Spleen (tissue), 11 donors: ENCODE results near the gene CREB3L2. TPM values are rescaled to one million over a fixed set of nuclear protein-coding genes. Genes with fewer than 3 reads are reported as not detected.

ENCODE experiments used
- DNase-seq: peaks from one replicate; pipeline ENCODE4 v3.0.0-alpha.2; 2020
- H3K27ac ChIP-seq, 8 donors: fragments of 200-600 bp; sonication (generic) in 7 of 8; 1 replicate in 4 of 8; 2 replicates in 4 of 8; pipeline versions ENCODE4 v1.5.0 to v1.8.0; 2016 to 2021; ENCODE audit warnings: inconsistent platforms in 4 of 8, mild to moderate bottlenecking in 4 of 8, moderate library complexity in 1 of 8
- H3K27me3 ChIP-seq, 7 donors: fragments of 200-600 bp; sonication (generic) in 6 of 7; replicated peaks in 1 of 7; 1 replicate in 4 of 7; 2 replicates in 3 of 7; pipeline versions ENCODE4 v1.5.0 to v1.8.0; 2016 to 2021; ENCODE audit warnings: inconsistent platforms in 3 of 7, mild to moderate bottlenecking in 1 of 7
- H3K36me3 ChIP-seq, 6 donors: fragments of 200-600 bp; sonication (generic) in 5 of 6; 1 replicate in 4 of 6; 2 replicates in 2 of 6; pipeline versions ENCODE4 v1.5.0 to v1.8.0; 2016 to 2021; ENCODE audit warnings: inconsistent platforms in 2 of 6
- H3K4me1 ChIP-seq, 6 donors: fragments of 200-600 bp; sonication (generic) in 5 of 6; 1 replicate in 3 of 6; 2 replicates in 3 of 6; pipeline versions ENCODE4 v1.5.0 to v1.8.0; 2016 to 2021; ENCODE audit warnings: inconsistent platforms in 3 of 6
- H3K4me3 ChIP-seq, 8 donors: fragments of 200-600 bp; sonication (generic) in 7 of 8; 1 replicate in 4 of 8; 2 replicates in 4 of 8; pipeline versions ENCODE4 v1.5.0 to v1.8.0; 2016 to 2021; ENCODE audit warnings: inconsistent platforms in 4 of 8, mild to moderate bottlenecking in 4 of 8, moderate library complexity in 2 of 8
- H3K9me3 ChIP-seq, 8 donors: fragments of 200-600 bp; sonication (generic) in 7 of 8; 1 replicate in 4 of 8; 2 replicates in 4 of 8; pipeline versions ENCODE4 v1.5.0 to v1.8.0; 2016 to 2021; ENCODE audit warnings: inconsistent platforms in 4 of 8
- POLR2A ChIP-seq, 3 donors: fragments of 450-650 bp; IDR thresholded peaks; one replicate each; pipeline ENCODE4 v1.5.1; 2017; ENCODE audit warnings: antibody characterized with exemption in 3 of 3, mild to moderate bottlenecking in 1 of 3
- POLR2AphosphoS5 ChIP-seq, 3 donors: sonication (generic); formaldehyde crosslinking; IDR thresholded peaks; one replicate each; pipeline ENCODE4 v1.5.1; 2017; ENCODE audit warnings: antibody characterized with exemption in 3 of 3
- WGBS, 5 donors: extraction: QIAGEN DNeasy Blood & Tissue Kit in 3 of 5; methylation state at CpG; one replicate each; pipeline versions ENCODE4 v1.1.5 to v1.1.7; 2013 to 2018; 5-methylcytosine and 5-hydroxymethylcytosine counted together
- intact Hi-C: fragments of 100-400 bp; cut with DNase I; formaldehyde crosslinking; loops from one replicate; pipeline ENCODE4 v1.15.0; 2023; ENCODE audit warnings: low total_unique reads
- polyA plus RNA-seq, 3 donors: library from polyadenylated mRNA; stranded (reverse); fragments of 200-250 nt; gene quantifications; one replicate each; pipeline ENCODE4 v1.2.1, GENCODE V29; 2013
- total RNA-seq, 7 donors: library from RNA; depleted of rRNA in 3 of 7; stranded (reverse); fragments of >200 nt in 3 of 7; fragmentation: NEBNext Ultra II Directional in 4 of 7; extraction: Animal tissue kit (Norgen Biotek cat#: 25700) in 4 of 7; gene quantifications; one replicate each; pipeline versions ENCODE4 v1.1.0 to v1.2.1, GENCODE V29; 2016 to 2021
- TF ChIP-seq, protein P1 (sequence below), 11 experiments: fragments of 200-600 bp in 7 of 11; fragments of 450-650 bp in 4 of 11; sonication (generic) in 4 of 11; IDR thresholded peaks in 8 of 11; conservative IDR thresholded peaks in 3 of 11; 1 replicate in 7 of 11; 2 replicates in 4 of 11; pipeline versions ENCODE4 v1.4.0 to v1.8.0; 2016 to 2021; ENCODE audit warnings: antibody characterized with exemption in 11 of 11, inconsistent platforms in 4 of 11, mild to moderate bottlenecking in 1 of 11
- donor health status: healthy with polysubstance abuse.
- donor health status: DM: no; HTN: no; CAD: no; lungs with moderate emphysema.
- donor health status: DM: no; HTN: no; CAD: no.
- donor health status: Bipolar disorder and iron deficiency.
- donor health status: healthy.
- donor health status: DM: no; HTN: no; CAD: no.
- donor health status: DM: yes; HTN: yes; CAD: no.

Gene CREB3L2
- total and polyA plus RNA-seq, 10 donors = 3.5 to 68.4 (median 42.4) TPM

DNA sequence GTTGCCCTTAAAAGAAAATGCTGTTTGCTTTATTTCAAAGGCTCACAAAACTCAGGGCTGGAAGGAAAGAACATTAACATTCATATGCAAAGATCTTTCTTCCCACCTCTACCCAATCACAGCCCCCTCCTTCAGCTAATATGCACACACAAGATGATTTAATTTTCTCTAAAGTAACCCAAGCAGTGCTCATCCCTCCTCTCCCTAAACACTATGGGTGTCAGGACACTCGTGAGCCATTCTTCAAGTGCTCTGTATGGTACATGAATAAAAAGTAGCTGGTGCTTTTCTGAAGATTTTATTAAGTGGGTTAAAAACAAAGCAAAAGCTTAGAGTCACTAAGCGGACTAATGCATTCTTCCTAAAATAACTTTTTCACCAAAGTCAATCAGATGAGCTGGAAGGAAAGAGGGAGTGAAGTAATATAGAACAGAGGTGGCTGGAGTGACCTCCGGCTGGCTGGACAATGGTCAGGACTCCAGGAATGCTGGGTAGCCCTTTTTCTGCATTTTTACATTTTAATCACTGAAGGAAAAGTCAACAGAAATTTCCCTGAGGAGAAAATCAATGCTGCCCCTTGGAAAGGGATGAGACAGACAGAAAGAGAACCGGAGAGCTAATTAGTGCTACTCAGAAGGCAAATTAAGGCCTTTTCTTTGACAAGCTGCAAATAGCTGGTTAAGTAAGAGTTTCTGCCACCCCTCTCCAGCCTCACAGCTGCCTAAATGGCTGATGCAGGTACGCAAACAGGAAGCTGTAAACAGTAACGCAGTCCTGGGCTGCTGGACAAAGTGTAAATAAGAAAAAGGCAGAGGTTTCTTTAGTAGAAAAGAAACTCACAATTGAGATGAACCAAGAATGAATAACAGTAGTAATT lies 161.7 kb downstream of the CREB3L2 start:
- Histone ChIP-seq H3K27ac (no peak overlapping the region), H3K4me3 (no peak overlapping the region), H3K36me3 (no peaks in the 10 kb centered on the region), H3K27me3 (peaks cover 0 to 46% (median 14%) of the 10 kb centered on the region in 7 donors), H3K4me1 (no peaks in the 10 kb centered on the region), H3K9me3 (no peaks in the 10 kb centered on the region)
- 72 to 85% (median 82%) methylated on average over 6 of the region's 6 CpGs for WGBS, 5 donors
- intact Hi-C loops = no loop called here
- no peak for DNase-seq
- TF ChIP-seq POLR2AphosphoS5 (IDR thresholded peaks at IDR 0.05) = no peak
- TF ChIP-seq POLR2A (IDR thresholded peaks at IDR 0.05) = no peak
- TF ChIP-seq, protein P1, sequence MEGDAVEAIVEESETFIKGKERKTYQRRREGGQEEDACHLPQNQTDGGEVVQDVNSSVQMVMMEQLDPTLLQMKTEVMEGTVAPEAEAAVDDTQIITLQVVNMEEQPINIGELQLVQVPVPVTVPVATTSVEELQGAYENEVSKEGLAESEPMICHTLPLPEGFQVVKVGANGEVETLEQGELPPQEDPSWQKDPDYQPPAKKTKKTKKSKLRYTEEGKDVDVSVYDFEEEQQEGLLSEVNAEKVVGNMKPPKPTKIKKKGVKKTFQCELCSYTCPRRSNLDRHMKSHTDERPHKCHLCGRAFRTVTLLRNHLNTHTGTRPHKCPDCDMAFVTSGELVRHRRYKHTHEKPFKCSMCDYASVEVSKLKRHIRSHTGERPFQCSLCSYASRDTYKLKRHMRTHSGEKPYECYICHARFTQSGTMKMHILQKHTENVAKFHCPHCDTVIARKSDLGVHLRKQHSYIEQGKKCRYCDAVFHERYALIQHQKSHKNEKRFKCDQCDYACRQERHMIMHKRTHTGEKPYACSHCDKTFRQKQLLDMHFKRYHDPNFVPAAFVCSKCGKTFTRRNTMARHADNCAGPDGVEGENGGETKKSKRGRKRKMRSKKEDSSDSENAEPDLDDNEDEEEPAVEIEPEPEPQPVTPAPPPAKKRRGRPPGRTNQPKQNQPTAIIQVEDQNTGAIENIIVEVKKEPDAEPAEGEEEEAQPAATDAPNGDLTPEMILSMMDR (IDR thresholded peaks at IDR 0.05 in 8 of 11, conservative IDR thresholded peaks at IDR 0.05 in 3 of 11) = no peak

- no peaks in the 10 kb centered on the region for H3K36me3 ChIP-seq
- no peak for DNase-seq
- no peak overlapping the region for H3K4me3 ChIP-seq
- peaks cover 0 to 33% (median 5%) of the 10 kb centered on the region in 7 donors for H3K27me3 ChIP-seq
- intact Hi-C loops = no loop called here
- H3K27ac ChIP-seq = no peak overlapping the region
- peaks cover 0 to 4% (median 1%) of the 10 kb centered on the region in 8 donors for H3K9me3 ChIP-seq
- WGBS, 5 donors = 74 to 87% (median 79%) methylated on average over 7 of the region's 7 CpGs
- no peaks in the 10 kb centered on the region for H3K4me1 ChIP-seq
- TF ChIP-seq POLR2AphosphoS5 (IDR thresholded peaks at IDR 0.05) (no peak), POLR2A (IDR thresholded peaks at IDR 0.05) (no peak)
- TF ChIP-seq, protein P1 (IDR thresholded peaks at IDR 0.05 in 8 of 11, conservative IDR thresholded peaks at IDR 0.05 in 3 of 11) = no peak
Observed at GRCh38 chr7:137838706-137839315, 163.1 kb downstream of the CREB3L2 start.

DNA sequence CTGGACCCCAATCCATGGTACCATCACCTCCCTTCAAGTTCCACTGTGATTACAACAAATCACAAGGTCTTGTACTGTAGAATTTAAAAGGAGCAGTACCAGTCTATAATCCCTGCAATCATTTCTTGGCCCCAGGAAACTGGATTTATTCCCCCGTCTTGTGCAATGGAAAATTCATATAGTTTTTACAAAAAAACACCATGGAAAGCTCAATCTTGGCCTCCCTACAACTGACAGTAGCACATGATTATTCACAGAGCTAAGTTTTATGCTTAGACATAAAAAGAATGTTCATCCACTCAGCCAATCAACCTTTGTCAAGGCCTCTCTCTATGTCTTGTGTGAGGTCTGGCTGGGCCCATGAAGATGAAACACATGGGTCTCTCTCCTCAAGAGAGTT lies 165.3 kb downstream of the CREB3L2 start:
- no peaks in the 10 kb centered on the region for H3K36me3 ChIP-seq
- peaks cover 0 to 16% (median 0%) of the 10 kb centered on the region in 7 donors for H3K27me3 ChIP-seq
- WGBS, 5 donors = 44 to 94% (median 91%) methylated on average over 1 of the region's 1 CpG
- H3K4me3 ChIP-seq = no peak overlapping the region
- no peaks in the 10 kb centered on the region for H3K4me1 ChIP-seq
- no peak for TF ChIP-seq POLR2AphosphoS5 (IDR thresholded peaks at IDR 0.05)
- no peak overlapping the region for H3K27ac ChIP-seq
- intact Hi-C loops = no loop called here
- DNase-seq = no peak
- peaks cover 0 to 26% (median 23%) of the 10 kb centered on the region in 8 donors for H3K9me3 ChIP-seq

DNA sequence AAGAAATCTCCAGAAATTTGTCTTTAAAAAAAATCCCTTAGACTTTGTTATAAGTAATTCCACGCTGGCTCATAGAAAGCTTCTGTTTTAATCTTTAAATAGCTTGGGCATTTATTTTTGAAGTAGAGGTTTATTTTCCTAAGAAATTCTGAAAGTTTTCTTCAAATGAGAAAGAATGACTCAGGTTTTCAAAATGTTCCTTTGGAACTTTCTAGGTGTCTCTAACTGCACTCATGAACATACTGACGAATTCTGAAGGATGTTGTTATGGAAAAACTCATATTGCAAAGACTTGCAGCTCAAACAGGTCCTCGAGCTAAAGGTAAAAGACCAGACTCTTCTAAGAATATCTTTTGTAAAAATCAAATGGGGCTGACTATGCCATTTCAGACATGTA lies 165.8 kb downstream of the CREB3L2 start:
- no peaks in the 10 kb centered on the region for H3K36me3 ChIP-seq
- DNase-seq = no peak
- H3K4me3 ChIP-seq = no peak overlapping the region
- H3K27ac ChIP-seq = no peak overlapping the region
- no peaks in the 10 kb centered on the region for H3K4me1 ChIP-seq
- 75 to 85% (median 82%) methylated on average over 3 of the region's 3 CpGs for WGBS, 5 donors
- TF ChIP-seq POLR2AphosphoS5 (IDR thresholded peaks at IDR 0.05) (no peak), POLR2A (IDR thresholded peaks at IDR 0.05) (no peak)
- TF ChIP-seq, protein P1 (IDR thresholded peaks at IDR 0.05 in 8 of 11, conservative IDR thresholded peaks at IDR 0.05 in 3 of 11) = no peak
- H3K9me3 ChIP-seq = peaks cover 0 to 28% (median 24%) of the 10 kb centered on the region in 8 donors
- peaks cover 0 to 16% (median 0%) of the 10 kb centered on the region in 7 donors for H3K27me3 ChIP-seq
- intact Hi-C loops = no loop called here
